ENCODE measurements around the gene MED7.

MED7 gene

GRCh38 chr5:157162919-157163510, 20.4 kb upstream of the MED7 start:
- H3K79me2 ChIP-seq (ENCODE audit: control insufficient read depth, low read length): no peaks in the 10 kb centered on the region
- H3K9me2 ChIP-seq (replicated peaks; ENCODE audit: control insufficient read depth, low read length): no peaks in the 10 kb centered on the region
- no peak overlapping the region for H3K4me3 ChIP-seq (ENCODE audit: low read length)
- no peaks in the 10 kb centered on the region for H4K20me1 ChIP-seq (ENCODE audit: control insufficient read depth, insufficient read depth, low read depth, low read length)
- no peaks in the 10 kb centered on the region for H3F3A ChIP-seq (ENCODE audit: control insufficient read depth, insufficient read depth)
- H3K4me1 ChIP-seq (ENCODE audit: control insufficient read depth, low read length): 0 out of 2 replicates have a peak, but pooled peaks cover 4% of the 10 kb centered on the region
- H3K36me3 ChIP-seq (ENCODE audit: control insufficient read depth, low read length): no peaks in the 10 kb centered on the region
- H3K4me2 ChIP-seq (ENCODE audit: low read length): no peak overlapping the region
- H3K27ac ChIP-seq (ENCODE audit: low read depth, low read length): no peak overlapping the region
- TF ChIP-seq EZH2phosphoT487 (IDR thresholded peaks at IDR 0.05; ENCODE audit: borderline replicate concordance, low read length) (no peak), CTCF (IDR thresholded peaks at IDR 0.05; ENCODE audit: low read depth, low read length, poor library complexity, severe bottlenecking) (no peak)
- H3K27me3 ChIP-seq (ENCODE audit: control insufficient read depth, low read length): peaks cover 33% of the 10 kb centered on the region
- H3K9me3 ChIP-seq (ENCODE audit: control insufficient read depth, insufficient read depth, low read length): no peaks in the 10 kb centered on the region

- Histone ChIP-seq H3K27me3 (ENCODE audit: control insufficient read depth, low read length) (peaks cover 27% of the 10 kb centered on the region), H3K9me3 (ENCODE audit: control insufficient read depth, insufficient read depth, low read length) (no peaks in the 10 kb centered on the region), H3K27ac (ENCODE audit: low read depth, low read length) (no peak overlapping the region), H4K20me1 (ENCODE audit: control insufficient read depth, insufficient read depth, low read depth, low read length) (no peaks in the 10 kb centered on the region), H3K4me2 (ENCODE audit: low read length) (no peak overlapping the region), H3K4me1 (ENCODE audit: control insufficient read depth, low read length) (no peaks in the 10 kb centered on the region), H3K79me2 (ENCODE audit: control insufficient read depth, low read length) (no peaks in the 10 kb centered on the region), H3K36me3 (ENCODE audit: control insufficient read depth, low read length) (no peaks in the 10 kb centered on the region), H3K4me3 (ENCODE audit: low read length) (no peak overlapping the region), H3F3A (ENCODE audit: control insufficient read depth, insufficient read depth) (no peaks in the 10 kb centered on the region), H3K9me2 (replicated peaks; ENCODE audit: control insufficient read depth, low read length) (no peaks in the 10 kb centered on the region)
- no peak for TF ChIP-seq EZH2phosphoT487 (IDR thresholded peaks at IDR 0.05; ENCODE audit: borderline replicate concordance, low read length)
- no peak for TF ChIP-seq CTCF (IDR thresholded peaks at IDR 0.05; ENCODE audit: low read depth, low read length, poor library complexity, severe bottlenecking)
Observed at GRCh38 chr5:157161996-157162395, 19.3 kb upstream of the MED7 start.

- H3K27ac ChIP-seq (ENCODE audit: low read depth, low read length): no peak overlapping the region
- no peak for TF ChIP-seq EZH2phosphoT487 (IDR thresholded peaks at IDR 0.05; ENCODE audit: borderline replicate concordance, low read length)
- no peak for TF ChIP-seq CTCF (IDR thresholded peaks at IDR 0.05; ENCODE audit: low read depth, low read length, poor library complexity, severe bottlenecking)
- H3K9me3 ChIP-seq (ENCODE audit: control insufficient read depth, insufficient read depth, low read length): no peaks in the 10 kb centered on the region
- H3F3A ChIP-seq (ENCODE audit: control insufficient read depth, insufficient read depth): no peaks in the 10 kb centered on the region
- no peak overlapping the region for H3K4me2 ChIP-seq (ENCODE audit: low read length)
- no peaks in the 10 kb centered on the region for H4K20me1 ChIP-seq (ENCODE audit: control insufficient read depth, insufficient read depth, low read depth, low read length)
- no peaks in the 10 kb centered on the region for H3K36me3 ChIP-seq (ENCODE audit: control insufficient read depth, low read length)
- H3K27me3 ChIP-seq (ENCODE audit: control insufficient read depth, low read length): peaks cover 15% of the 10 kb centered on the region
- H3K79me2 ChIP-seq (ENCODE audit: control insufficient read depth, low read length): no peaks in the 10 kb centered on the region
- H3K9me2 ChIP-seq (replicated peaks; ENCODE audit: control insufficient read depth, low read length): no peaks in the 10 kb centered on the region
- H3K4me3 ChIP-seq (ENCODE audit: low read length): no peak overlapping the region
- H3K4me1 ChIP-seq (ENCODE audit: control insufficient read depth, low read length): no peaks in the 10 kb centered on the region
Observed at GRCh38 chr5:157160001-157160400, 17.3 kb upstream of the MED7 start.

Data from DOHH2 (cell line).